Measurements from ENCODE around the gene SYT10.
"Not testable (repeated sequence)": the region's sequence is repeated elsewhere in the genome, so short reads cannot be mapped to it uniquely, and the experiment has no call there.

The SYT10 gene

GRCh38 chr12:33439587-33440011 lies at the start of gene SYT10:
Gene SYT10 (minus strand): TSS chr12:33439819. CDS start chr12:33439522, 297 bp downstream.
- DNase-seq, result no peak

DNA sequence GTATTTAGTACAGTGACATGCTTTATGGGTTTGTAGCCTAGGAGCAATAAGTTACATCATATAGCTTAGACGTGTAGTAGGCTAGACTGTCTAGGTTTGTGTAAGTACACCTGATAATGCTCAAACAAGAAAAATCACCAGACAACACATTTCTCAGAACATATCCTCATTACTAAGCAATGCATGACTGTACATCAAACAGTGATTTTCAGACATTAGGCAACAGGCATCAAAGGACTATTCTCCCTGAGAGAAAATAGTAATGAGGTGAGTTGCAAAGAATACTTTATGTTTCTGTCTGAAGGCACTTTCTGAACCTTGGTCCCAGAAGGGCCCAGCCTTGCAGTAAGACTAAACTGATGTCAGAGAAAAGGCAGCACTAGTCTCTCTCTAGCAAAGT lies 48.4 kb upstream of the SYT10 start:
- no peak for DNase-seq

DNA sequence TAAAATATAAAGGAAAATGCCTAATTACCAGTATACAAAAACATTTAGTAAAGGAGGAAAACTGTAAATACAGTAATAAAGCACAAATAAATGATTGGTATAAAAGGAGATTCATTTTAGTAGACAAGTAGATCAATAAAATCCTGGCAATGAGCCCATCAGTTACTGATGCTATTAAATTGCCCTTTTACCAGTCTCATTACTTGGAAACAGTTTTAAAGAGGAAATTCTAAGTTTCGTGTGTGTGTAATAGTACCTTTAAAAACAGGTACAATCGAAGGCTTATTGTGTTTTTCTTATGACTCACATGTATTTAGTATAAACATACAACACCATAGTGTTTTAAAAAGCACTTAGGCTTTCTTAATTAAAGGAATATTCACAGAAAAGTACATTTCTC lies 46.4 kb upstream of the SYT10 start:
- no peak for DNase-seq

DNA sequence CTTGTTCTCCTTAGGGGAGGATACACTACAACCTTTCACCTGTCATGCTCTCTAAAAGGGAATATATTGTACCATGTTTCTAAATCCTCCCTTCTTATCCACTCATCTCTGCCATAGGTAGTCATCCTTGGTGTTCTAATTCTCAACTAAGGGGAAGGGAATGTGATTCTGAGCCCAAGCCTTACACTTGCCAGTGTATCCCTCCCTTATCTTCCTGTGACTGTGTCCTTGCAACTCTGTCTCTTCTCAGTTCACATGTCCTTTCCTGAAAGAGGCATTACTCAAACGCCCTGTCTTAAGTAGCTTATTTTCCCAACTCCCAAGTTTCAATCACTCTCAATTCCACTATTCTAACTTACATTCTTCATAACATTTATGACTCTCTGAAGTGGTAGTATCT lies 44.5 kb upstream of the SYT10 start:
- no peak for DNase-seq

- no peak for DNase-seq
Observed at GRCh38 chr12:33480366-33480765, 40.7 kb upstream of the SYT10 start.

- no peak for DNase-seq
Observed at GRCh38 chr12:33476058-33476457, 36.4 kb upstream of the SYT10 start.

- DNase-seq, result no peak
Observed at GRCh38 chr12:33472299-33472698, 32.7 kb upstream of the SYT10 start.

DNA sequence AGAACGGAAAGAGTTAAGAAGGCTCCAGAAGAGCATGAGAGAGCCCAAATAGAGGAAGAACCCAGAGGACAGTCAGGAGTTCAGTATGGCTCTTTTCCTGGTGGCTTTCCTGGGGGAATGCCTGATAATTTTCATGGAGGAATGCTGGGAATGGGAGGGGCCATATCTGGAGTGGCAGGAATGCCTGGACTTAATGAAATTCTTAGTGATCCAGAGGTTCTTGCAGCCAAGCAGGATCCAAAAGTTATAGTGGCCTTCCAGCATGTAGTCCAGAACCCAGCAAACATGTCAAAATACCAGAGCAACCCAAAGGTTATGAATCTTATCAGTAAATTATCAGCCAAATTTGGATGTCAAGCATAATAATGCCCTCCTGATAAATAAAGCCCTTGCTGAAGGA lies 15.5 kb upstream of the SYT10 start:
- DNase-seq, result no peak

- no peak for DNase-seq
Observed at GRCh38 chr12:33450480-33450879, 10.9 kb upstream of the SYT10 start.

GRCh38 chr12:33440477-33440876 lies 858 bp upstream of the SYT10 start:
- no peak for DNase-seq

DNA sequence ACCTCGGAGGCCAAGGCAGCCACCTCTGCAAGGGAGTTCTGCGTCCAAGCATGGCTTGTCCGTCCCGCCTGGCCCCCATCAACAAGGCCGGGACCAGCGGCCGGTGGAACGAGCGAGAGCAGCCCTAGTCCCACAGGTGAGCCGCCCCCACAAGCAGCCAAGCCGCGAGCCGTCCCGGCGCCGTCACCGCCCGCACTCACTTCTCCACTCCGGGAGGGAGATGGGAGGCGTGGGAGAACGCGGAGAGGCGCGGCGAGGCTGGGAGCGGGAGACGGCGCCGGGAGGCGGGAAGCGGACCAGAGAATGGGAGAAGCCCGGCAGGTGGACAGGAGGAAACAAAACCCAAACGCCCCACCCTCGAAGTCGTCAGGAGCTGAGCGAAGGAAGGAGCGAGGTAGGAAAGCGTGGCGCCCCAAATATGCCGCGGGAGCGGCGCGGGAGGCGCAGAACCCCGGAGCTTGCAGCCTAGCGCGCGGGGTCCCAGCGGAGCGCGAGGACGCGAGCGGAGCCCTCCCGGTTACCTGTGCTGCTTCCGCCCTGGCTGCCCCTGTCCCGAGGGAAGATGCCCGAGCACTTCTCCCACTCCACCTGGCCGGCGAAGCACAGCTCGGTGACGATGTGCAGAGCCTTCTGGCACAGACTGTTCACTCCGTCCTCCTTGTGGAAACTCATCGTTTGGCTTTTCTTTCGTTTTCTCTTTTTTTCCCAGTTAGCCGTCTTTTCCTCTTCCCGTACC lies 600 bp downstream of the SYT10 start:
- no peak for DNase-seq

- DNase-seq, result no peak
Observed at GRCh38 chr12:33438025-33438772, 1.4 kb downstream of the SYT10 start.

GRCh38 chr12:33437598-33437997 lies 2.0 kb downstream of the SYT10 start:
- DNase-seq, result no peak

DNA sequence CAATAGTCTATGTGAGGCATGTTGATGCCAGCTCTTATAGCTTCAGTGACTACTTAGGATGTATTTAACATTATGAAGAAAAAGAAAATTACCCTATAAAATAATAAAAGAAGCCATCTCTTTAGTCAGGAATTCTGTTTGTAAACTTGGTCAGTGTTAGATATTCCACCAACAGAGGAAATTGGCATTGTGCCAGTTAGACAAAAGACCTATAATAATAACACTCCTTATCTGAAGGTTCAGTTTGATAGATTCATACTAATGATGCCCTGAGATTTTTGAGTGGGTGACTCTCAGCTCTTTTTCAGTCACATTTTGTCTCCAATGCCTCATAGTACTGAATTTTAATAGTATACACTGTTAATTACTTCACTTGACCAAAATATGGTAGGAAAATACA lies 6.6 kb downstream of the SYT10 start:
- no peak for DNase-seq

- DNase-seq, result no peak
Observed at GRCh38 chr12:33431648-33432047, 8.0 kb downstream of the SYT10 start.

DNA sequence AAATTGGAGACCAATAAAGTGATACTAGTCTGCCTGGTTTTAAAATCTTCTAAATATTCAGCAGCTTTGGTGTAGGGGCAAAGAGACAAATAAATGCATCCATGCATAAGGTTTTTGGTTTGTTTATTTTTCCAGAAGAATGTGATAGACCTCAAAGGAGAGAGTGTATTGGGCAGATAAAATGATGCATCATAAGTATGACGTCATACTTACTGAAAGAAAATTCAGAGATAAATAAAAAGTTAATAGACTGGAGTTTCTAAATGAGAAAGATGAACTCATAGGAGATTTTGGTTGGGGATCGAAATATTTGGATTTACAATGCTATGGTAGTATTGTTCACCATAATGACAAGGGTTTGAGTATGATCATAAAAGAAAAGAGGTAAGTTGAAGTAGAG lies 10.2 kb downstream of the SYT10 start:
- no peak for DNase-seq

DNA sequence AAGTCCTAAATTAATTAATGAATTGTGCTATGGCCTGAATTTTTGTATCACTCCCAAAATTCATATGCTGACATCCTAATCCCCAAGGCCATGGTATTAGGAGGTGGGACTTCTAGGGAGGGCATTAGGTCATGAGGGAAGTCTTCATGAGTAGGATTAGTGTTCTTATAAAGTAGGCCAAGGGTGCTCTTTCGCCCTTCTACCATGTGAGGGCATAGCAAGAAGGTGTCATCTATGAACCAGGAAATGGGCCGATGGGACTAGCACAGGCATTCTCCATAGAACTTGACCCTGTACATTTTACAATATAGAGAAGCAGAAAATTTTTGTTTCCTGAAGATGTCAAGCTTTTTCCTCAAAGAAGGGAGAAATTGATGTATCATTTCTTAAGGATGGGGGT lies 12.5 kb downstream of the SYT10 start:
- DNase-seq, result no peak

- DNase-seq, result no peak
Observed at GRCh38 chr12:33423706-33424105, 15.9 kb downstream of the SYT10 start.

DNA sequence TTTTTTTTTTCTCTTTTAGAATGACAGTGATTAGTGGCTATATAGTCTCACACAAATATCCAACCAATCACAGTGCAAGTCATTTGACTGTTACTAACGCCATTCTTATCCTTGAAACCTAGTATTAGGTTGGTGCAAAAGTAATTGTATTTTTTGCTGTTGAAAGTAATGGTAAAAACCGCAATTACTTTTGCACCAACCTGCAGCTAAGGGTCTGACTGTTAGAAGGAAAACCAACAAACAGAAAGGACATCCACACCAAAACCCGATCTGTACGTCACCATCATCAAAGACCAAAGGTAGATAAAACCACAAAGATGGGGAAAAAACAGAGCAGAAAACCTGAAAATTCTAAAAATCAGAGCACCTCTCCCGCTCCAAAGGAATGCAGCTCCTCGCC lies 27.2 kb downstream of the SYT10 start:
- DNase-seq, result not testable (repeated sequence)

GRCh38 chr12:33383503-33383902 lies 56.1 kb downstream of the SYT10 start:
- no peak for DNase-seq

DNA sequence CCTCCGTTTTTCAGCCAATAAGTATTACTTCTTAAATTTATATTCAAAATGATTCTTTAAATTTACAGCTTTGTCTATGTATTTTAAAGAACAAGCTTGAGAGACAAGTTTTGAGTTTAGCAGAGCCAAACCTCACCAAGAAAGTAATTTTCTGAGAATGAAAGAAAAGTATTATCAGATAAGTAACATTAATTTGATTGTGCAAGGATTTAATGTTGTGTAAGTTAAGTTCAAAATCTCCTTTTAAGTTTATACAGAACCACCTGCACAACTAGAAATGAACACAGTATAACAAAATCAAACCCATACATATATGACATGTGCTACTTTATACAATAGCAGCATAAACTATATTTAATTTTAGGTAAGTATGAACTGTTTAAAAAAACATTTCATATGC lies 63.5 kb downstream of the SYT10 start:
- DNase-seq, result no peak

DNA sequence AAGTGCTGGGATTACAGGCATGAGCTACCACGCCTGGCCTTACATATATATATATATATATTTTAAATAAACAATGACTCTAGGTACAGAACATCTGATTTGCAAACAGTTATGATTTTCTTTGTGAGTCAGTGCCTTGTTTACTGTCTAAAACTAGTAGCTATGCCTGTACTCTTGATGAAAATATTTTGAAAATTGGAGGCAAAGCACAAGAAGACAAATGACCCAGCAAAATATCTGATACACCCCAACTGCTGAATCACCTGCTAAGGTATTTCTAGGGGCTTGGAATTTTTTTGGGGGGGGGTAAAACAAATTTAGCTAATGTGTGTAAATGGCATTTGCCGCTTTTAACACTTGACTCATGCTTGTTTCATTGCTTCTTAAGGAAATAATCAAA lies 69.3 kb downstream of the SYT10 start:
- no peak for DNase-seq

DNA sequence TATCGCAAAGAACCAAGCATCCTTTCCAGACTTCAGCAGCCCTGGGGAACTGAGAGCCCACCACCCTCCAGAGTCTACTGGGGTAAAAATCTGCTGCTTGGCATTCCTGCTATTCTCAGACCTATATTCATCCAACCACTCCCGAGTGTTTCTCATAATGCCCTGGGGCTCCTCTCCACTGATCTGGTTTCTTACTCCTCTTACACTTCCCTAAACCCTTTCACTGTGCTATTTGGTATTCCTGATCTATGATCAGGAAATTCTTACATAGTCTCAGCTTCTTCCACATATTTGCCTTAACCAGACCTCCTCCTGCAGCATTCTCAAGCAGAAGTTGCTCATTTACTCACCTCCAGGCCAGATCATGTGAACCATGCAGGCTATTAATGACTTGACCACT lies 82.4 kb downstream of the SYT10 start:
- no peak for DNase-seq

DNA sequence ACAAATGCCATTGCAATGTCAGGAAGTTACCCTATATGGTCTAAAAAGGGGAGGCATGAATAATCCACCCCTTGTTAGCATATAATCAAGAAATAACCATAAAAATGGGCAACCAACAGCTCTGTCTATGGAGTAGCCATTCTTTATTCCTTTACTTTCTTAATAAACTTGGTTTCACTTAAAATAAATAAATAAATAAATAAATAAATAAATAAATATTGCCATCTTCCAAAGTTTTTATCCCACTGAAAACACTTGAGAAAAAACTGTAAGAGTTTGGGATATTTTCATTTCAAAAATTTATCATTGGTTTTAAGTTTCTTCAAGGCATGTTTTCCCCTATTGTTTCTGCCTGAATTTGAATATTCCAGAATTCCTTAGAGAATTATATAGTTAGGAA lies 89.8 kb downstream of the SYT10 start:
- DNase-seq, result no peak

DNA sequence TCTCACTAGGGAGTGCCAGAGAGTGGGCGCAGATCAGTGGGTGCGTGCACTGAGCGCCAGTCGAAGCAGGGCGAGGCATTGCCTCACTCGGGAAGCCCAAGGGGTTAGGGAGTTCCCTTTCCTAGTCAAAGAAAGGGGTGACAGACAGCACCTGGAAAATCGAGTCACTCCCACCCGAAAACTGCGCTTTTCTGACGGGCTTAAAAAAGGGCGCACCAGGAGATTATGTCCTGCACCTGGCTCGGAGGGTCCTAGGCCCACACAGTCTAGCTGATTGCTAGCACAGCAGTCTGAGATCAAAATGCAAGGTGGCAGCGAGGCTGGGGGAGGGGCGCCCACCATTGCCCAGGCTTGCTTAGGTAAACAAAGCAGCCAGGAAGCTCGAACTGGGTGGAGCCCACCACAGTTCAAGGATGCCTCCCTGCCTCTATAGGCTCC lies 107.6 kb downstream of the SYT10 start:
- DNase-seq, result not testable (repeated sequence)

All from CD4-positive, alpha-beta T cell treated with Interleukin-4 for 1 hour (primary cell).